ENCODE data around the gene ACKR3.

- TF ChIP-seq POLR2A (IDR thresholded peaks at IDR 0.05) (no peak), CTCF (IDR thresholded peaks at IDR 0.05) (no peak)
Observed at GRCh38 chr2:236576953-236577352, 7.3 kb downstream of the ACKR3 start.
